GM23338 (cell line): ENCODE results near the gene PCDHGB3. TPM values are rescaled to one million over a fixed set of nuclear protein-coding genes. Genes with fewer than 3 reads are reported as not detected.

ENCODE experiments used
- ATAC-seq: fragments of 200-7000 bp; cut with Tn5 transposase; 3 replicates; pipeline ENCODE4 v1.9.1; 2020
- DNase-seq: peaks from one replicate; pipeline ENCODE4 v3.0.0-alpha.2; 2015; ENCODE audit warnings: low spot score
- H2AFZ ChIP-seq: fragments of 200-600 bp; sonication (generic); 2 replicates; pipeline ENCODE4 v1.8.0; 2016; ENCODE audit warnings: antibody characterized with exemption, mild to moderate bottlenecking, moderate library complexity
- H3F3A ChIP-seq: fragments of 200-600 bp; sonication (generic); replicated peaks from 2 replicates; pipeline ENCODE4 v1.8.0; 2017; ENCODE audit warnings: antibody characterized with exemption, mixed run types, low read depth
- H3K27ac ChIP-seq: fragments of 200-600 bp; sonication (generic); 2 replicates; pipeline ENCODE4 v1.6.1; 2016; ENCODE audit warnings: low read depth
- H3K27me3 ChIP-seq: fragments of 200-600 bp; sonication (generic); 2 replicates; pipeline ENCODE4 v1.8.0; 2016; ENCODE audit warnings: mild to moderate bottlenecking, mixed run types, moderate library complexity; ENCODE audit not compliant: insufficient read depth
- H3K36me3 ChIP-seq: fragments of 200-600 bp; sonication (generic); 2 replicates; pipeline ENCODE4 v1.8.0; 2016; ENCODE audit warnings: mild to moderate bottlenecking; ENCODE audit not compliant: insufficient read depth
- H3K4me1 ChIP-seq: fragments of 200-600 bp; sonication (generic); 2 replicates; pipeline ENCODE4 v1.8.0; 2016; ENCODE audit warnings: mild to moderate bottlenecking, moderate library complexity; ENCODE audit not compliant: insufficient read depth
- H3K4me2 ChIP-seq: fragments of 200-600 bp; sonication (generic); 2 replicates; pipeline ENCODE4 v1.7.1; 2017; ENCODE audit warnings: mixed run types
- H3K4me3 ChIP-seq: fragments of 200-600 bp; sonication (generic); 2 replicates; pipeline ENCODE4 v1.6.1; 2016; ENCODE audit warnings: mixed run types
- H3K79me2 ChIP-seq: fragments of 200-600 bp; sonication (generic); replicated peaks from 2 replicates; pipeline ENCODE4 v1.8.0; 2017; ENCODE audit warnings: mild to moderate bottlenecking; ENCODE audit not compliant: insufficient read depth
- H3K9me2 ChIP-seq: fragments of 200-600 bp; sonication (generic); 2 replicates; pipeline ENCODE4 v1.8.0; 2017; ENCODE audit not compliant: insufficient read depth
- H4K20me1 ChIP-seq: fragments of 200-600 bp; sonication (generic); replicated peaks from 2 replicates; pipeline ENCODE4 v1.8.0; 2017; ENCODE audit warnings: mild to moderate bottlenecking; ENCODE audit not compliant: insufficient read depth
- H3K27ac Mint-ChIP-seq: 2 replicates; pipeline ENCODE4 v1.8.0; 2020; ENCODE audit warnings: inconsistent platforms, mild to moderate bottlenecking, moderate library complexity, mixed read lengths
- H3K27me3 Mint-ChIP-seq: 3 replicates; pipeline ENCODE4 v1.8.0; 2022; ENCODE audit warnings: low read depth, mild to moderate bottlenecking, moderate library complexity, mixed read lengths, inconsistent platforms; ENCODE audit not compliant: insufficient read depth, poor library complexity
- H3K36me3 Mint-ChIP-seq: 3 replicates; pipeline ENCODE4 v1.8.0; 2021; ENCODE audit warnings: low read depth, mild to moderate bottlenecking, inconsistent platforms, moderate library complexity, mixed read lengths
- H3K4me1 Mint-ChIP-seq: 3 replicates; pipeline ENCODE4 v1.8.0; 2020; ENCODE audit warnings: mild to moderate bottlenecking, inconsistent platforms, mixed read lengths
- H3K4me3 Mint-ChIP-seq: 3 replicates; pipeline ENCODE4 v1.8.0; 2021; ENCODE audit warnings: moderate library complexity, mild to moderate bottlenecking, inconsistent platforms, mixed read lengths
- H3K9me3 Mint-ChIP-seq: 3 replicates; pipeline ENCODE4 v1.8.0; 2020; ENCODE audit warnings: moderate library complexity, mild to moderate bottlenecking, inconsistent platforms, mixed read lengths
- EZH2phosphoT487 ChIP-seq: fragments of 200-600 bp; sonication (generic); IDR thresholded peaks from one replicate; pipeline ENCODE4 v1.8.1; 2018; ENCODE audit warnings: antibody characterized with exemption; ENCODE audit not compliant: unreplicated experiment
- POLR2AphosphoS5 ChIP-seq: IDR thresholded peaks from 2 replicates; pipeline ENCODE4 v1.6.1; 2016; ENCODE audit warnings: antibody characterized with exemption, low read depth
- STAT1 ChIP-seq: IDR thresholded peaks from one replicate; pipeline ENCODE4 v1.6.1; 2016; ENCODE audit warnings: antibody characterized with exemption; ENCODE audit not compliant: unreplicated experiment
- ZNF331 ChIP-seq: fragments of 250-450 bp; sonication (Bioruptor Pico); IDR thresholded peaks from 2 replicates; pipeline ENCODE4 v1.5.0; 2020; ENCODE audit warnings: low read depth, mild to moderate bottlenecking, moderate library complexity
- ZNF462 ChIP-seq: fragments of 250-450 bp; sonication (Bioruptor Pico); IDR thresholded peaks from 2 replicates; pipeline ENCODE4 v1.5.0; 2020; ENCODE audit warnings: mild to moderate bottlenecking, moderate library complexity
- polyA plus RNA-seq: library from polyadenylated mRNA; unstranded; fragments of >200 nt; fragmentation: Nextera tagmentation; extraction: Ambion mirVana; gene quantifications from 2 replicates; pipeline ENCODE4 v1.2.1, GENCODE V29; 2016
- total RNA-seq: library from RNA; depleted of rRNA; stranded (reverse); fragments of >200 nt; shearing (Covaris generic); gene quantifications from 2 replicates; pipeline ENCODE4 v1.2.3, GENCODE V29; 2014
- TF ChIP-seq, protein P1 (sequence below): IDR thresholded peaks from one replicate; pipeline ENCODE4 v1.6.1; 2018; ENCODE audit warnings: antibody characterized with exemption; ENCODE audit not compliant: unreplicated experiment
- TF ChIP-seq, protein P2 (sequence below): IDR thresholded peaks from 2 replicates; pipeline ENCODE4 v1.6.1; 2016; ENCODE audit warnings: antibody characterized with exemption

Gene PCDHGB3
- total and polyA plus RNA-seq, 2 experiments from 2014 or later: 0.24 to 5.8 TPM

DNA sequence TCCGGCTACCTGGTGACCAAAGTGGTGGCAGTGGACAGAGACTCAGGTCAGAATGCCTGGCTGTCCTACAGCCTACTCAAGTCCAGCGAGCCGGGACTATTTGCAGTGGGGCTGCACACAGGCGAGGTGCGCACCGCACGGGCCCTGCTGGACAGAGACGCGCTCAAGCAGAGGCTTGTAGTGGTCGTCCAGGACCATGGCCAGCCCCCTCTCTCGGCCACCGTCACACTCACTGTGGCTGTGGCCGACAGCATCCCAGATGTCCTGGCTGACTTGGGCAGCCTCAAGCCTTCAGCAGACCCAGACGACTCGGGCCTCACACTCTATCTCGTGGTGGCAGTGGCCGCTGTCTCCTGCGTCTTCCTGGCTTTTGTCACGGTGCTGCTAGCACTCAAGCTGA lies 13.1 kb upstream of the PCDHGB3 start:
- H3K4me3 ChIP-seq: no peak overlapping the region
- no peaks in the 10 kb centered on the region for H3K9me2 ChIP-seq
- Mint-ChIP-seq H3K9me3 (peaks cover 65% of the 10 kb centered on the region), H3K4me3 (no peak overlapping the region), H3K4me1 (peaks cover 5% of the 10 kb centered on the region), H3K27me3 (peaks cover 11% of the 10 kb centered on the region), H3K36me3 (peaks cover 64% of the 10 kb centered on the region), H3K27ac (no peak overlapping the region)
- no peaks in the 10 kb centered on the region for H3K79me2 ChIP-seq
- no peaks in the 10 kb centered on the region for H3K36me3 ChIP-seq
- TF ChIP-seq STAT1 (no peak), POLR2AphosphoS5 (no peak), EZH2phosphoT487 (no peak), ZNF462 (no peak), ZNF331 (CRISPR knock-in tag) (no peak)
- TF ChIP-seq, protein P1, sequence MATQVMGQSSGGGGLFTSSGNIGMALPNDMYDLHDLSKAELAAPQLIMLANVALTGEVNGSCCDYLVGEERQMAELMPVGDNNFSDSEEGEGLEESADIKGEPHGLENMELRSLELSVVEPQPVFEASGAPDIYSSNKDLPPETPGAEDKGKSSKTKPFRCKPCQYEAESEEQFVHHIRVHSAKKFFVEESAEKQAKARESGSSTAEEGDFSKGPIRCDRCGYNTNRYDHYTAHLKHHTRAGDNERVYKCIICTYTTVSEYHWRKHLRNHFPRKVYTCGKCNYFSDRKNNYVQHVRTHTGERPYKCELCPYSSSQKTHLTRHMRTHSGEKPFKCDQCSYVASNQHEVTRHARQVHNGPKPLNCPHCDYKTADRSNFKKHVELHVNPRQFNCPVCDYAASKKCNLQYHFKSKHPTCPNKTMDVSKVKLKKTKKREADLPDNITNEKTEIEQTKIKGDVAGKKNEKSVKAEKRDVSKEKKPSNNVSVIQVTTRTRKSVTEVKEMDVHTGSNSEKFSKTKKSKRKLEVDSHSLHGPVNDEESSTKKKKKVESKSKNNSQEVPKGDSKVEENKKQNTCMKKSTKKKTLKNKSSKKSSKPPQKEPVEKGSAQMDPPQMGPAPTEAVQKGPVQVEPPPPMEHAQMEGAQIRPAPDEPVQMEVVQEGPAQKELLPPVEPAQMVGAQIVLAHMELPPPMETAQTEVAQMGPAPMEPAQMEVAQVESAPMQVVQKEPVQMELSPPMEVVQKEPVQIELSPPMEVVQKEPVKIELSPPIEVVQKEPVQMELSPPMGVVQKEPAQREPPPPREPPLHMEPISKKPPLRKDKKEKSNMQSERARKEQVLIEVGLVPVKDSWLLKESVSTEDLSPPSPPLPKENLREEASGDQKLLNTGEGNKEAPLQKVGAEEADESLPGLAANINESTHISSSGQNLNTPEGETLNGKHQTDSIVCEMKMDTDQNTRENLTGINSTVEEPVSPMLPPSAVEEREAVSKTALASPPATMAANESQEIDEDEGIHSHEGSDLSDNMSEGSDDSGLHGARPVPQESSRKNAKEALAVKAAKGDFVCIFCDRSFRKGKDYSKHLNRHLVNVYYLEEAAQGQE: peak; percentile 49
- TF ChIP-seq, protein P2, sequence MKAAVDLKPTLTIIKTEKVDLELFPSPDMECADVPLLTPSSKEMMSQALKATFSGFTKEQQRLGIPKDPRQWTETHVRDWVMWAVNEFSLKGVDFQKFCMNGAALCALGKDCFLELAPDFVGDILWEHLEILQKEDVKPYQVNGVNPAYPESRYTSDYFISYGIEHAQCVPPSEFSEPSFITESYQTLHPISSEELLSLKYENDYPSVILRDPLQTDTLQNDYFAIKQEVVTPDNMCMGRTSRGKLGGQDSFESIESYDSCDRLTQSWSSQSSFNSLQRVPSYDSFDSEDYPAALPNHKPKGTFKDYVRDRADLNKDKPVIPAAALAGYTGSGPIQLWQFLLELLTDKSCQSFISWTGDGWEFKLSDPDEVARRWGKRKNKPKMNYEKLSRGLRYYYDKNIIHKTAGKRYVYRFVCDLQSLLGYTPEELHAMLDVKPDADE: no peak
- DNase-seq: no peak
- H3K4me2 ChIP-seq: no peak overlapping the region
- no peak overlapping the region for H3K27ac ChIP-seq
- H4K20me1 ChIP-seq: no peaks in the 10 kb centered on the region
- no peak for ATAC-seq
- no peaks in the 10 kb centered on the region for H3K27me3 ChIP-seq
- no peaks in the 10 kb centered on the region for H3K4me1 ChIP-seq
- H2AFZ ChIP-seq: no peak overlapping the region
- 0 out of 2 replicates have a peak, but pooled peaks cover 3% of the 10 kb centered on the region for H3F3A ChIP-seq
